NCI-H345 treated with DMSO at 0.1 percent for 48 hours (cell line): Measurements from ENCODE around the gene FMNL2.

ENCODE experiments used
- DNase-seq: peaks from one replicate; lab custom pipeline; 2025; ENCODE audit not compliant: unreplicated experiment; lab: John Stamatoyannopoulos, UW

Gene FMNL2

DNA sequence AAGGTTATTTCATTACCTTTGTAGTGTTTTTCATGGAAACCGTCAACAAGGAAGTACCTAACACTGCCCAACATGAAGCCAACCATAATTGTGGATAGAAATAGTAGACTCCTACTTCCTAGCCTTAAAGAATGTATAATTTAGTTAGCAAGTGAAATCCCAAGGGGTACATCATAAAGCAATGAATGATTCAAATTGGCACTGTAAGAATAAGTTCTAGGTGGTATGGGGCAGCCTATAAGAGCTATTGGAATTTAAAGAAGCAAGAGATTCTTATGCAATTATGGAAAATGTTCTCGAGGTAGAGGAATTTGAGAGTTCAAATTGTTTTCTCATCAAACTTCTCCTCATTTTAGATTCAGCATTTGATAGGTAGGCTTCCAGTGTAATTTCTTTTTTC is 157.9 kb downstream of the FMNL2 start:
- no peak for DNase-seq

DNA sequence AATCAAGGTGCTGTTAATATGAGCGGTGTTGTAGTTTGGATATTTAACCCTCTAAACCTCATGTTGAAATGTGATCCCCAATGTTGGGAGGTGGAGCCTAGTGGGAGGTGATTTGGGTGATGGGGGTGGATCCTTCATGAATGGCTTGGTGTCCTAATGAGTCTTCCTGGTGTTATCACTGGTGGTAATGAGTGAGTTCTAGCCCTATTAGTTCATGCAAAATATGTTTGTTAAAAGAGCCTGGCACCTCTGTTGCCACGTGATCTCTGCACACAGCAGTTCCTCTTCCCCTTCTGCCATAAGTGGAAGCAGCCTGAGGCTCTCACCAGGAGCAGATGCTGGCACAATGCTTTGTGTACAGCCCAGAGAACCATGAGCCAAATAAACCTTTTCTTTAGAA is 158.4 kb downstream of the FMNL2 start:
- DNase-seq = no peak

- DNase-seq = no peak
Observed at GRCh38 chr2:152493945-152494528, 159.1 kb downstream of the FMNL2 start.

- no peak for DNase-seq
Observed at GRCh38 chr2:152496371-152496770, 161.4 kb downstream of the FMNL2 start.

DNA sequence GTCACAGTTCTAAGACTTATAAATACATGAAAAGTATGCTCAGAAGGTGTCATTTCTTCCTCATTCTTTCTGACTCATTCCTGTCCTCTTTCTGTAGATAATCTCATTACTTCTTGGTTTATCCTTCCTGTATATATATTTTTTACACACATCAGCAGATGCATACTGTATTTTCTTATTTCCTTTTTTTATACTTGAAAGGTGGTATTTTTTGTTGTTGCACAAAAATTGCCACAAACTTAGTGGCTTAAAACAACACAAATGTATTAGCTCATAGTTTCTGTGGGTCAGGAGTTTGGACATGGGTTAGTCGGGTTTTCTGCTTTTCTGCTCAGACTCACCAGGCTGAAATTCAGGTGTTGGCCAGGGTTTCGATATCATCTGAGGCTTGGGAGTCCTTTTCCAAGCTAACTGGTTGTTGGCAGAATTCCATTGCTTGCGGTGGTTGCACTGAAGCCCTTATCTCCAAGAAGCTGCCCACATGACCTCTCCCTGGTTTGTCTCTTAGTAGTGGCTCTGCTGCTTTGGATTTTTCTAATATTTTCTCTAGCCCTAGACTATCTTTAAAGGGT is 162.6 kb downstream of the FMNL2 start:
- no peak for DNase-seq

DNA sequence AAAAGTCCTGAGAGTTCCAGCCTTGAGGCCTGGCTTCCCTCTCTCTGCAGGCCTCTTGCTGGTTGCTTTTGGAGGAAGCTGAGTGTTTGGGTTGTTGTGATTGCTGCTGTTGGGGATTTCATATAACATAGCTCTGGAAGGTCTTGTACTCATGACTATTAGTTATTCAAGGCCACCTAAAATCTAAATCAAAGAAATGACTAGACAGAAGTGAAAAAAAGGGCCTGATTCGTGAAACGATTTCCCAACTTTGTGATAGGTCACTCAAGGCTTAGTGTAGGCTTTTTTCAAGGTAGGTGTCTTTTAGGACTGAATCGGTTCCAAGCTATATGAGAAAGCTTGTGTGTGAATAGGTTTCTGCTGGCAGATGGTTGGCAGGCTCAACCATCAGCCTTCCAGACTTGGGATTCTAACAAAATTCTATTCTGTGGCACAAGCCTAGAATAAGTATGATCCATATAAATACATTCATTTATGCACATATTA is 164.4 kb downstream of the FMNL2 start:
- DNase-seq = no peak

DNA sequence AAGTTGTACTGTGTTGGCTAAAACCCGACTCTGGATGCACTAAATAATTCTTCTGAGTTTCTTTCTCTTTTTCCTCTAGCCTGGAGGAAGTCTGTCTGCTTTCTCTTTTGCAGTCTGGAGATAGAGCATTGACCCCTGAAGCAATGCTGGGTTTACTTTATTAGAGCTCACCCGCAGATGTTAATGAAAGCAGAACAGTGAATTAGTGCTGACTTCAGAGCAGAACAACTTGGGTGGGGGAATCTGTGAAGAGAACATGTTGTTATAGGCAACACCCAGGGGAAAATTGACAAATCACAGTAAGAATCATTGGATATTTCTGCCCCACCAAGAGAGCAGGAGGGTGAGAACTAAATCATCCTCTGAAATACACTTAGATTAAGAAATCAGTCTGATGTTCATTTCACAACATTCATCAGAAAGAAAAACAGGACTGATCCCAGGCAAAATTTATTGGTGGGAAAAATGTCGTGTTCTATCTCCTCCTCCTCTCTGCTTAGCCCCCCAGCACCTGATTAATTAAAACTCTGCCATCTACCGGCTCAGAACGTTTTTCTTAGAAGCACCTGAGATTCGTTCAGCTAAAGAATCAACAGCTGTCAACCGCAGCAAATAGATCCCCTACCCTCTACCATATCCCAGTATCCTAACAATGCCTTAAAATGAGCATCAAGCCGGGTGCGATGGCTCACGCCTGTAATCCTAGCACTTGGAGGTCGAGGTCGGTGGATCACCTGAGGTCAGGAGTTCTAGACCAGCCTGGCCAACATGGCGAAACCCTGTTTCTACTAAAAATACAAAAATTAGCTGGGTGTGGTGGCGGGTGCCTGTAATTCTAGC is 165.1 kb downstream of the FMNL2 start:
- DNase-seq = no peak

- DNase-seq = no peak
Observed at GRCh38 chr2:152500772-152501171, 165.8 kb downstream of the FMNL2 start.

DNA sequence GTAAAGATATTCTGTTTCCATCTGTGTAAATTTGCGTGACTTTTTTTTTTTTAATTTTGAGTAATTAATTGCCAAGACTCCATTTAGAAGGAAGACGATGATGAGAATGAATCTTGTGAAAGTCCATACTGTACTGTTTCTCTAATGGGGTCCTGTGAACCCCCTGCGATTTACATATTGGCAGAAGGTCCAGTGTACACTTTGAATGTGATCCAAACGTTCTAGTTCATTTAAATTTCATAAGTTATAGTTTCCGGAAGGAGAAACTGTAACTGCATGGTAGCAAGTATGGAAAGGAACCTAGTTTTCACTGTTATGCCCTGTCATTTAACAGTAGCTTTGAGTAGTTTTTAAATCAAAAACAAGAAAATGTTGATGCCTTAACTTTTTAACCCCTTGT is 166.7 kb downstream of the FMNL2 start:
- DNase-seq = no peak

GRCh38 chr2:152504618-152505017 is 169.6 kb downstream of the FMNL2 start:
- no peak for DNase-seq

GRCh38 chr2:152505495-152505906 is 170.5 kb downstream of the FMNL2 start:
- DNase-seq = no peak

GRCh38 chr2:152506843-152507242 is 171.9 kb downstream of the FMNL2 start:
- DNase-seq = no peak

- no peak for DNase-seq
Observed at GRCh38 chr2:152507907-152508306, 172.9 kb downstream of the FMNL2 start.

DNA sequence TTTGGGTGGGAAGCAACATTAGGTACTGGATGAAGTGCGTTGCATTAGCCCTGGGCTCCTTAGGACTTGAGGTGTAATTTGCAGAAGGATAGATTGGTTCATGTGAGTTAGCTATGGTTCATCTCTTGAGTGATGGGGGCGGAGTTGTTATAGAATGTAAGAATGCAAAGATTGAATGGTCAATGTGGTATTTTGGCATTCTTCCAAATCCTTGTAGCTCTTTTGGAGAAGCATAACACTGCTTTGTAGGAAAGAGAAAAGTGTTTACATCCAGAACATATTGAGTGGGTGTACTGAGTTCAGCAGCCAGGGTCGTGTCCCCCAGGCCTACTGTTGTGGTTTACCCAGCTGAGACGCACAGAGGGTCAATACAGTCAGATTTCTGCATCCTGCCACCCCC is 173.5 kb downstream of the FMNL2 start:
- no peak for DNase-seq

GRCh38 chr2:152509772-152510491 is 175.0 kb downstream of the FMNL2 start:
- no peak for DNase-seq

DNA sequence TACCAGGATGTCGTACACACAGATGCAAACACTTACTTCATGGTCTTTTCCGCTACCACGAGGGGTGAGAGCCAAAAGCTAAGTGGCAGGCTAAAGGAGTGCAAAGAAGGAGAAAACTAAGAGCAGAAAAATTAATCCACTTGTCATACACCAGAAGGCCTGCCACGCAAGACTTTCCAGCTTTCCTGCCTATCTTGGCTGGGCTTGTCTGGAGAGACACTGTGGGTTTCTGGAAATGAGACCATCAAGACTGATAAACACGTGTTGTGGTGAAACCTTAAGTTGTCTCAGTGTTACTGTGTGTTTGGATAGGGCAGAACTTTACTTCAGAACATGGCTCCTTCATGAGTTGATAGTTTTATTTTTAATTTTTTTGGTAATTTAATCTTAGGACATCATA is 175.6 kb downstream of the FMNL2 start:
- no peak for DNase-seq

DNA sequence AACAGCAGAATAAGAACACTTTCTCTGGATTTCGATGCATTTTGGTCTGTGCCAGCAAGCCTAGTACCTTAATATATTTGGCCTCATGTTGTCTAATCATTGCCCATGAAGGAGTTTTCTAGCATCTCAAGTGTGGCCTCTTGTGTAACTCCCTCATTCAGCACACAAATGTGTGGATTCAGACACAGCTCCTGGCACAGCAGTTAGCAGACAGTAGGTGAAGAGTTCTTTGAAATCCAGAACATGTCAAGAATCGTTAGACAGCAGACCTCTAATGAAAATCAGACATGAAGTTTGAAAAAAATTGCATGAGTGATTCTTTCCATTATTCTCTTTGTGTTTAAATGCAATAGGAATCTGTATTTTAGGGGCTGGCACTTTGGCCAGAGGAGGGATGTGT is 177.0 kb downstream of the FMNL2 start:
- no peak for DNase-seq

GRCh38 chr2:152513029-152513428 is 178.1 kb downstream of the FMNL2 start:
- no peak for DNase-seq

DNA sequence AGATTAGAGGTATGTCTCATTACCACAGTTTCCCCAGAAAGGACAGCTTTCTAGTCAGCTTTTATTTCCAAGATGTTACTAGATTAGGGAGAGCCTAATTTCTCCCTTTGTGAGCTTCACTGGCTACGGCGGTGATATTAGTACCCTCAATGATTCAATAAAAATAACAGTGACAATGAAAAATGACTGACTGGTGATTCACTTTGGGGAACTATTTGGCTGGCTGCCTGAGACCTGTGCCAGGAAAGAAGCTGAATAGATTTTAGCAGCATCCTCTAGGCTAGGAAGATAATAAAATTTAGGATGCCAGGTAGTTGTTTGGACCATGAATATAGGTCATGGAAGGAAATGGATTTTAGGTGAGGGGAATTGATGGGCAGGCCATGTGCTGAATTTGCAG is 178.7 kb downstream of the FMNL2 start:
- peak; percentile 8 for DNase-seq

- no peak for DNase-seq
Observed at GRCh38 chr2:152518034-152518433, 183.1 kb downstream of the FMNL2 start.
